GM12801 (cell line): ENCODE data around the gene DNAJC17.

Source experiments
- CTCF ChIP-seq: IDR thresholded peaks from one replicate; pipeline ENCODE4 v1.5.1; 2011; ENCODE audit warnings: control low read depth; ENCODE audit not compliant: insufficient read length; ENCODE audit errors: extremely low read depth

DNAJC17 gene

GRCh38 chr15:40829115-40829514, 21.8 kb upstream of the DNAJC17 start:
- TF ChIP-seq CTCF, result no peak

GRCh38 chr15:40828447-40829036, 21.3 kb upstream of the DNAJC17 start, which contains the start of gene PPP1R14D:
Gene PPP1R14D (minus strand): TSS chr15:40828708. CDS start chr15:40828641, 67 bp downstream.
- TF ChIP-seq CTCF, result no peak

GRCh38 chr15:40826423-40827075, 19.3 kb upstream of the DNAJC17 start:
- no peak for TF ChIP-seq CTCF

GRCh38 chr15:40825661-40826422, 18.6 kb upstream of the DNAJC17 start:
- TF ChIP-seq CTCF, result no peak

GRCh38 chr15:40823572-40824343, 16.5 kb upstream of the DNAJC17 start:
- no peak for TF ChIP-seq CTCF

GRCh38 chr15:40821195-40821594, 13.9 kb upstream of the DNAJC17 start:
- TF ChIP-seq CTCF, result no peak

- no peak for TF ChIP-seq CTCF
Observed at GRCh38 chr15:40819048-40819447, 11.8 kb upstream of the DNAJC17 start.
